Esophagus muscularis mucosa (tissue), 3 donors: ENCODE results near the gene CUBN.

Source experiments
- POLR2AphosphoS5 ChIP-seq, 2 donors: sonication (generic); formaldehyde crosslinking; IDR thresholded peaks; one replicate each; pipeline ENCODE4 v1.6.1; 2017; ENCODE audit warnings: antibody characterized with exemption in 2 of 2
- TF ChIP-seq, protein P1 (sequence below), 3 experiments: fragments of 200-600 bp in 2 of 3; fragments of 450-650 bp in 1 of 3; sonication (generic) in 2 of 3; IDR thresholded peaks; one replicate each; pipeline ENCODE4 v1.5.1; 2017 to 2019; ENCODE audit warnings: antibody characterized with exemption in 3 of 3, mild to moderate bottlenecking in 2 of 3, moderate library complexity in 1 of 3

DNA sequence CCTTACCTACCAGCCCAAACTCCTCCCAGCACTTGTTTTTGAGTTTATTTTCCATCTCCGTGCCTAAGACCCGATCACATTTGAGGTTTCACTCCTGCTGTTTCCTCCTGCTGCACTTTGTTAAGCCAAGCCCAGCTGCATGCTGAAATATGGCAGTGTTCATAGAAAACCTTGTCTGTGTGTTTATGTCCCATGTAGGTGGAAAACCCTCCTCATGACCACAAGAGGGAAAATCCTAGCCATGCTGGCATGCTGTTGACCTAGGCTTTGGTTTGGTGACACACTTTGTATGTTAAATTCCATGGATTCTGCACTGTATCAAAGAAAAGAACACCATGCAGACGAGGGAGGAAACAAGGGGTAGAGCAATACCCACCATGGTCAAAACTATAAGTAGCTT lies 154.4 kb downstream of the CUBN start:
- TF ChIP-seq, protein P1, sequence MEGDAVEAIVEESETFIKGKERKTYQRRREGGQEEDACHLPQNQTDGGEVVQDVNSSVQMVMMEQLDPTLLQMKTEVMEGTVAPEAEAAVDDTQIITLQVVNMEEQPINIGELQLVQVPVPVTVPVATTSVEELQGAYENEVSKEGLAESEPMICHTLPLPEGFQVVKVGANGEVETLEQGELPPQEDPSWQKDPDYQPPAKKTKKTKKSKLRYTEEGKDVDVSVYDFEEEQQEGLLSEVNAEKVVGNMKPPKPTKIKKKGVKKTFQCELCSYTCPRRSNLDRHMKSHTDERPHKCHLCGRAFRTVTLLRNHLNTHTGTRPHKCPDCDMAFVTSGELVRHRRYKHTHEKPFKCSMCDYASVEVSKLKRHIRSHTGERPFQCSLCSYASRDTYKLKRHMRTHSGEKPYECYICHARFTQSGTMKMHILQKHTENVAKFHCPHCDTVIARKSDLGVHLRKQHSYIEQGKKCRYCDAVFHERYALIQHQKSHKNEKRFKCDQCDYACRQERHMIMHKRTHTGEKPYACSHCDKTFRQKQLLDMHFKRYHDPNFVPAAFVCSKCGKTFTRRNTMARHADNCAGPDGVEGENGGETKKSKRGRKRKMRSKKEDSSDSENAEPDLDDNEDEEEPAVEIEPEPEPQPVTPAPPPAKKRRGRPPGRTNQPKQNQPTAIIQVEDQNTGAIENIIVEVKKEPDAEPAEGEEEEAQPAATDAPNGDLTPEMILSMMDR (IDR thresholded peaks at IDR 0.05): no peak
- TF ChIP-seq POLR2AphosphoS5 (IDR thresholded peaks at IDR 0.05): no peak
